DND-41 (cell line): Measurements from ENCODE around the gene SKIC2.
"Not testable (repeated sequence)": the region's sequence is repeated elsewhere in the genome, so short reads cannot be mapped to it uniquely, and the experiment has no call there.

Experiments used
- EZH2 ChIP-seq: IDR thresholded peaks from 3 replicates; pipeline ENCODE4 v1.6.1; 2012; ENCODE audit warnings: borderline replicate concordance, low read depth, mild to moderate bottlenecking, moderate library complexity, low read length, inconsistent platforms; ENCODE audit not compliant: severe bottlenecking
- TF ChIP-seq, protein P1 (sequence below): IDR thresholded peaks from 2 replicates; pipeline ENCODE4 v1.5.1; 2012; ENCODE audit warnings: borderline replicate concordance, low read length, moderate library complexity, mild to moderate bottlenecking; ENCODE audit not compliant: poor library complexity, severe bottlenecking; ENCODE audit errors: extremely low read depth

DNA sequence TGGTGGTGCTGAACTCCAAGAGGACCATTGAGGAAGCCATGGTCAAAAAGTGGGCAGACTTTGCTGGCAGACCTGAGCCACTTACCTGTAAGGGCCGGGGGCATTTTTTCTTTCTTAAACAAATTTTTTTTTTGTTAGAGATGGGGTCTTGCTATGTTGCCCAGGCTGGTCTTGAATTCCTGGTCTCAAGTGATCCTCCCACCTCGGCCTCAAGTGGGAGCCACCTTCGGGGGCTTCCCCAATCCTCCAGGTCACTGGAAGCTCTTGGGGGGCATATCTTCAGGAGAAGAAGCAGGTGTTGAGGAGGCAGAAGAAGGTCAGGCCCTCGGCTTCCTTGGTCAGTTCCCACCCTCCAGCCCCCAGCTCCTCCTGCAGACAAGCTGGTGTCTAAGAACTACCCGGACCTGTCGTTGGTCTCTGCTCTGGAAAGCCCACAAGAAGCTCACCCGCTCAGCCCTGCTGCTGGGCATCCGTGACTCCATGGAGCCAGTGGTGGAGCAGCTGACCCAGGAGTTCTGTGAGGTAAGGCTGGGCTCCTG, 47.1 kb downstream of the SKIC2 start:
- TF ChIP-seq, protein P1, sequence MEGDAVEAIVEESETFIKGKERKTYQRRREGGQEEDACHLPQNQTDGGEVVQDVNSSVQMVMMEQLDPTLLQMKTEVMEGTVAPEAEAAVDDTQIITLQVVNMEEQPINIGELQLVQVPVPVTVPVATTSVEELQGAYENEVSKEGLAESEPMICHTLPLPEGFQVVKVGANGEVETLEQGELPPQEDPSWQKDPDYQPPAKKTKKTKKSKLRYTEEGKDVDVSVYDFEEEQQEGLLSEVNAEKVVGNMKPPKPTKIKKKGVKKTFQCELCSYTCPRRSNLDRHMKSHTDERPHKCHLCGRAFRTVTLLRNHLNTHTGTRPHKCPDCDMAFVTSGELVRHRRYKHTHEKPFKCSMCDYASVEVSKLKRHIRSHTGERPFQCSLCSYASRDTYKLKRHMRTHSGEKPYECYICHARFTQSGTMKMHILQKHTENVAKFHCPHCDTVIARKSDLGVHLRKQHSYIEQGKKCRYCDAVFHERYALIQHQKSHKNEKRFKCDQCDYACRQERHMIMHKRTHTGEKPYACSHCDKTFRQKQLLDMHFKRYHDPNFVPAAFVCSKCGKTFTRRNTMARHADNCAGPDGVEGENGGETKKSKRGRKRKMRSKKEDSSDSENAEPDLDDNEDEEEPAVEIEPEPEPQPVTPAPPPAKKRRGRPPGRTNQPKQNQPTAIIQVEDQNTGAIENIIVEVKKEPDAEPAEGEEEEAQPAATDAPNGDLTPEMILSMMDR = not testable (repeated sequence)
- not testable (repeated sequence) for TF ChIP-seq EZH2
